GM12892 (cell line): ENCODE results near the gene PLEKHA6.

Source experiments
- POLR2A ChIP-seq: IDR thresholded peaks from 2 replicates; pipeline ENCODE4 v1.6.1; 2011; ENCODE audit warnings: low read depth, low read length, control low read depth
- TAF1 ChIP-seq: IDR thresholded peaks from 2 replicates; pipeline ENCODE4 v1.6.1; 2011; ENCODE audit warnings: low read depth, mild to moderate bottlenecking, control low read depth, low read length, borderline replicate concordance

GRCh38 chr1:204260601-204261197 is 99.0 kb downstream of the PLEKHA6 start:
- no peak for TF ChIP-seq POLR2A
- TF ChIP-seq TAF1 = no peak
